ENCODE measurements around the gene PRDX1.
"Not testable (repeated sequence)": the region's sequence is repeated elsewhere in the genome, so short reads cannot be mapped to it uniquely, and the experiment has no call there.

The PRDX1 gene

DNA sequence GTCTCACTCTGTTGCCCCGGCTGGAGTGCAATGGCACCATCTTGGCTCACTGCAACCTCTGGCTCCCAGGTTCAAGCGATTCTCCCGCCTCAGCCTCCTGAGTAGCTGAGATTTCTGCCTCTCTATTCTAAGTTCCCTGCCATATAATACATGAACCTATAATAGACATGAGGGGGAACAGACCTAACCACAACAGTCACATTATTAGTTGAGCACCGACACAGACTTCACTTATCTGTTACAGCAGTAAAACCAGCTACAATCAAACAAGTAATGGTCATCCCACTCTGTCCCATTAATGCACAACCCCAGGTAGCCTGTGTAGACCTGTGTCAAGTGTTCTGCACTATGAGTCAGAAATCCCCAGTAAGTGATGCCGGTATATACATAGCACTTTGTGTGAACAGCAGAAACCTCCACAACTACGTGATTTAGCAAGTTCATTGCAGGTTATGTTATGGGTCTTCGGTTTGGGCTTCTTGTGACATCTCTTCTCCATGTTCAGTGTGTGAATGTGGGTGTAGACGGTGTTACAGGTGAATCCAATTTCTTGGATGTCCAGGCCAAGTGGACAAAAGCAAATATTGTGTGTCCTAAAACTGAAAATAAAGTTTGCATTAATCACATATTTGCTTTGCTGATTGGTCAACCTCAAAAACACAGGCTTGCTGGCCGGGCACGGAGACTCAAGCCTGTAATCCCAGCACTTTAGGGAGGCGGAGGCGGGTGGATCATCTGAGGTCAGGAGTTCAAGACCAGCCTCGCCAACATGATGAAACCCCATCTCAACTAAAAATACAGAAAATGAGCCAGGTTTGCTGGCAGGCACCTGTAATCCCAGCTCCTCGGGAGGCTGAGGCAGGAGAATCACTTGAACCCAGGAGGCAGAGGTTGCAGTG is 18.0 kb downstream of the PRDX1 start:
- DNase-seq (ENCODE audit: low spot score) = no peak

DNA sequence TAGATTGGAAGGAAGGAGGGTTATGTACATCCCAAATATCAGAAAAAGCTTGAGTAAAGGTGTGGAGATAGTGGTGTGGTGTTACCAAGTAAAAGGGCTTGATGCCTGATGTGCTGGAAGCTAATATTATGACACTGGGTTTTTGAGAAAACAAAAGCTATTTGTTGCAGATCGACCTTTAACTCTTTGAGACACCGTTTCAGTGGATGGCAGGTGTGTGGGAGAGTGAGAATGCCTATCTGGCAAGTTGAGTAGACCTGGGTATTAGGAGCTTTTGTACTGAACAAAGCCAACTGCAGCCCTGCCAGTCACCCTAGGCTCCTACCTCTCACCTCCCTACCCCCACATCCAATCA is 20.2 kb downstream of the PRDX1 start:
- no peak for DNase-seq (ENCODE audit: low spot score)

DNA sequence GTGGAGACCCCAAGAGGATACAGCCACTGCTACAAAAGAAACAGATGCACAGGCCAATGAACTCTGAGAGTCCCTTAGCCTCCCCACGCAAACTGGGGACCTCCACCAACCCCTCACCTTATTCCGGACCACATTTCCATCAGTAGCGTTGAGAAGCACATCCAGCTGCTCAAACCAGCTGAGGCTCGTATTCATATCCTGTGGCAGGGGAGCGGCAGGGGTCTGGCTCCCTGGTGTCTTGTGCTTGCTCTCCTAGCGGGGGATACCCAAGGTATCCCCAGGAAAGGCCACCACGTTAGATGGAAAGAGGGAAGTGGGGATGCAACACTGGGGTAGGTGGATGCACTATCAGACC is 22.3 kb downstream of the PRDX1 start:
- no peak for DNase-seq (ENCODE audit: low spot score)

DNA sequence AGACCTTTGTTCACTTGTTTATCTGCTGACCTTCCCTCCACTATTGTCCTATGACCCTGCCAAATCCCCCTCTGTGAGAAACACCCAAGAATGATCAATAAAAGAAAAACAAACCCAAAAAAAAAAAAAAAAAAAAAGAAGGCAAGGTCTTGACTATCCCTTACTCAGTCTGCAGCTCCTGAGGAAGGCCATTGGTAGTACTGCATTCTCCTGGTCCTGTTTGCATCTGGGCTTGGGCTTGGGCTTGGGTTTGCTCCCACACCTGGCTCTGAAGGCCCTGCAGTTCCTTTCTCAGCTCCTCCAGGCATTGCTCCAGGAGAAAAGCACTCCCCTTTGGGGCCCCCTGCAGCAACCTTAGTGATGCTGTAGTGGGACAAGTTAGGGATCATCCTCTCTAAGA is 23.4 kb downstream of the PRDX1 start:
- DNase-seq (ENCODE audit: low spot score) = no peak

DNA sequence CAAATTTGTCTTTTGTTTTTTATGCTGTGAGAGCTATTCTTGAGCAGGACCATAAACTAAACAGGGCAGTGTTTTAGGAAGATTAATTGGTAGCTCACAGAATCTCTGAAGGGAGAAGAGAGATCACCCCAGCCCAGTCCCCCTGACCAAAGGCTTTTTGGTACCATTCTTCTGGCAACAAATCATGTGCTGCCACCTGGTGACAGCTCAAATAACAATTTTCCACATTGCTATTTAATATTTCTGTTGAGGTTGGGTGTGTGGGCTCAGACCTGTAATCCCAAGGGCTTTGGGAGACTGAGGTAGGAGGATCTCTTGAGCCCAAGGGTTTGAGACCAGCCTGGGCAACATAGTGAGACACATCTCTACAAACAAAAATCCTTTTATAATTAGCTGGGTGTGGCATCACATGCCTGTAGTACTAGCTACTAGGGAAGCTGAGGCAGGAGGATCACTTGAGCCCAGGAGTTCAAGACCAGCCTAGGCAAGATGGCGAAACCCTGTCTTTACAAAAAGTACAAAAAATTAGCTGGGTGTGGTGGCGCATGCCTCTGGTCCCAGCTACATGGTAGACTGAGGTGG is 28.5 kb downstream of the PRDX1 start:
- peak; percentile 58 for DNase-seq (ENCODE audit: low spot score)

DNA sequence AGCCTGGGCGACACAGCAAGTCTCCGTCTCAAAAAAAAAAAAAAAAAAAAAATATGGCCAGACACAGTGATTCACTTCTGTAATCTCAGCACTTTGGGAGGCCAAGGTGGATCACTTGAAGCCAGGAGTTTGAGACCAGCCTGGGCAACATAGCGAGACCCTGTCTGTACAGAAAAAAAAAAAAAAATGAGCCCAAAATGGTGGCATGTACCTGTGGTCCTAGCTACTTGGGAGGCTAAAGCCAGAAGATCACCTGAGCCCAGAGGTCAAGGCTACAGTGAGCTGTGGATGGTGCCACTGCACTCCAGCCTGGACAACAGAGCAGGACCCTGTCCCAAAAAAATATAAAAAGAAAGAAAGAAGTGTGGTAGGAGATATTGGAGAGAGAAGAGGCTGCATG is 29.0 kb downstream of the PRDX1 start:
- DNase-seq (ENCODE audit: low spot score) = no peak

DNA sequence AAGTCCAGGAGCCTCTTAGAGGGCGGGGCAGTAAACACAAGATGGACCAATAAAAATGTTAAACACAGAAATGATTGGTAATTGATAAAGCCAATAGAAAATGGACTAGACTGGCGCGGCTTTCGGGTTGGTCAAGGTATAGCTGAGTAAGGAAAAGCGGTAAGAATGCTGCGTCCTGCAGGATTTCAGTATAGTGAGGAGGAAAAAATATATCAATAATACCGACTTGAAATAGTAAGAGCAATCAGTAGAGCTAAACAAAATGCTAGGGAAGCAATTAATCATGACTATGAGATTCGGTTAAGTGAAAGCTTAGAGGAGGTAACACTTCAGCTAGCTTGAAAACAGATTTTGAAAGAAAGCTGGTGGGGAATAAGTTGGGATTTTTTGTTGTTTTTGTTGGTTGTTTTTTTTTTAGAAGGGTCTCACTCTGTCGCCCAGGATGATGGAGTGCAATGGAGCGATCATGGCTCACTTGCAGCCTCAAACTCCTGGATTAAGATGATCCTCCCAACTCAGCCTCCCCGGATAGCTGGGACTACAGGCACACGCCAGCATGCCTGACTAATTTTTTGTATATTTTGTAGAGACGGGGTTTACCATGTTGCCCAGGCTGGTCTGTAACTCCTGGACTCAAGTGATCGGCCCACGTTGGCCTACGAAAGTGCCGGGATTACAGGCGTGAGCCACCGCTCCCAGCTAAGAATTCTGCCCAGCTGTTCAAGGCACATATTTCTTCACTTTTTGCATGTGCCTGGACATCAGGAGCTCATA is 30.0 kb downstream of the PRDX1 start:
- no peak for DNase-seq (ENCODE audit: low spot score)

DNA sequence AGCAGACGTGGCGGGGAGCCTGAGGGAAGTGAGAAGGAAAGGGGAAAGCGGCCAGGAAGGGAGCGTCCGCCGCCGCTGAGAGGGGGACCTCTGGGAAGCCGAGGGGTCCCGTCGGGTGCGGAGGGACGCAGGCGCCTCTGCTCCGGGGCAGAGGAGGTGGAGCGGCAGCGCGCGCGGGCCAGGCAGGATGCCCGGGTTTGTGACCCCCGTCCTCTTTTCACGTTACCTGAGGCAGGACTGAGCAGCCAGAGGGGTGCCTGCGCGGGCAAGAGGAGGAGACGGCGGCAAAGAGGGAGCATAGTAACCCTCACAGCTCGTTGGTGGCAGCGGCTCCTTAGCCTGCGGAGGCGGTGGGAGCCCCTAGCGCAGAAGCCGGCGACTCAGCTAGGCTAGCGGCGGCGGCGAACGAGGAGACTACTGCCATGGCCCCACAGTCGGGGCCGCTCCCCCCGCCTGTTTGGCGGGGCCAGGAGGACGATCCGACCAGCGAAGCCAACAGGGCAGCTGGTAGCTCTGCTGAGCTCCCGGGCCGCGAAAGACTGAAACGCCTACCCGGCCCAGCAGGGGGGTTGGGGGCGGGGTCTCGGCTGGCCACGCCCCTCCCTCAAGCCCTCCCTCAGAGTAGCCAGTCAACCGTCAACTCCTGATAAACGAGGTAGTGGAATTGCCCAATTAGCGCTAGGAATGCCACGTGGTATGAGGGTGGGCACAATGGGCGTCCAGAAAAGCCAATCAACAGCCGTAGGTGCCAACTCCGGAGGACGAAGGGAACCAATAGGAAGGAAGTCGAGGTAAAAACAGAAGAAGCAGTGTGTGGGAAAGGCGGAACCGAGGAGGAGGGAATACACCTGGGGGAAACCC is 30.8 kb downstream of the PRDX1 start, which contains the start of gene TESK2:
Gene TESK2 (minus strand): TSS at position 538 of the 861 bp plus-strand sequence. CDS start 33,378 bp downstream, outside the sequence.
- DNase-seq (ENCODE audit: low spot score) = peak; percentile 99

DNA sequence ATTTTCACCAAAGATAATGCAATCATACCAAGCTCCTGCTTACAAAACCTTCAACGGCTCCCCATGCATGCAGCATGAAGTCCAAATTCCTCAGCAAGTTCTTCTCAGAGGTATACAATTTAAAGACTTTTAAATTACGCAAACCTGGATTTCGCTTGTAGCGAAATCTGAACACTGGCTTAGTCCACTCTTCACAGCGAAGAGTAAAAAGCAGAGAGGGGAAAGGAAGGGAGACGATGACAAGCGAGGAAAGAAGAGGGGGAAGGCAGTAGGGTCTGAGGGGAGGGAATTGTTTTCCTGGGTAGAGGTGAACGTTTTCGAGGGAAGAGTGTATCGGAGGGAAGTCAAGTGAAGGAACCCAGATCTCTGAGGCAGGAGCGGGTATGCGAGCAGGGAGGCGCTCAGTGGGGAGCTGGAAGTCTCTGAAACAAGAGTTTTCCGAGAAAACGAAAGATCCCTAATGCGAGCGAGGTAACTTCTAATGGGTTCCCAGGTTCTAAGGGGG is 31.5 kb downstream of the PRDX1 start:
- no peak for DNase-seq (ENCODE audit: low spot score)

DNA sequence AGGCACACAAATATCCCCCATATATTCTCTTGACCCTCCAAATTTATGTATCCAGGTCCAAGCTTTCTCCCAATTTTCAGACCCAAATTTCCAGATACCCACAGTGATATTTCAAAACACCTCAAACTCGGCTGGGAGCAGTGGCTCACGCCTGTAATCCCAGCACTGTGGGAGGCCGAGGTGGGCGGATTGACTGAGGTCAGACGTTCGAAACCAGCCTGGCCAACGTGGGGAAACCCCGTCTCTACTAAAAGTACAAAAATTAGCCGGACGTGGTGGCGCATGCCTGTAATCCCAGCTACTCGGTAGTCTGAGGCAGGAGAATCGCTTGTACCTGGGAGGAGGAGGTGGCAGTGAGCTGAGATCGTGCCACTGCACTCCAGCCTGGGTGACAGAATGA is 32.3 kb downstream of the PRDX1 start:
- DNase-seq (ENCODE audit: low spot score) = not testable (repeated sequence)

DNA sequence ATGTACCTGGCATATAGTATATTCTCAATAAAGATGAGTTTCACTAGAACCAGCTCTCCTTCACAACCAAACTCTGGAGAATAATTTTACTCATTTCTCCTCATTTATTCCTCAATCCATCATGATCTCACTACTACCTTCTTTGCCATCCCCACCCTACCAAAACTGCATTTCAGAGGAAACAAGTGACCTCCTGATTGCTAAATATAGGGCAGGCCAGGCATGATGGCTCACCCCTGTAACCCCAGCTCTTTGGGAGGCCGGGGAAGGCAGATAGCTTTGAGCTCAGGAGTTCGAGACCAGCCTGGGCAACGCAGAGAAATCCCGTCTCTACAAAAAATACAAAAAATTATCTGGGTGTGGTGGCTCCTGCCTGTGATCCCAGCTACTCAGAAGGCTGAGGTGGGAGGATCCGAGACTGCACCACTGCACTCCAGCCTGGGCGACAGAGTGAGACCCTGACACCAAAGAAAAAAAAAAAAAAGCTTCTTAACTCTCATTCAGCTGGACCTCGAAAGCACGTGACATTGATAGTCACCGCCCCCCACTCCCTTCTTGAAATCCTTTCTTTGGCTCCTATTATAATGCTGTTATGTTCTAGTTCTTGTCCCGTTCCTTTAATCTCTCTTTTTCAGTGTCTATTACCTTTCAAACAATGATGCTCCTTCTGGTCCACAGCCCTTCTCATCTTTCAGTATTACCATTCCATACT is 32.9 kb downstream of the PRDX1 start:
- no peak for DNase-seq (ENCODE audit: low spot score)

DNA sequence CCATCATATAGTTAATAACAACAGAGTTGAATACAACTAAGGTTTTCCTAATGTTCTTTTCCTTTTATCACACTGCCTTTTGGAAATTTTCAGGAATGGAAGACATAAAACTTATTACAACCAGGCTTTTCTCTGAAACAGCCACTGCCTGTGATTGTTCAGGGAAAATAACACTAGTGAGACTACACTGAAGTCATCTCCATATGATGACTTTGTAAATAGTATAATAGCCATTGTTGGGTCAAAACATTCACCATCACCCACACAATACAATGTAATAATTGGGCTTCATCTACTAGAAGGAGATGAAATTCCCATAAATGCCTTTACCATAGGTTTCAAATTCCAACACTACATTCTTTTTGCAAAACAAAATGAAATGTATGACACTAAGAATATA is 35.7 kb downstream of the PRDX1 start:
- no peak for DNase-seq (ENCODE audit: low spot score)

DNA sequence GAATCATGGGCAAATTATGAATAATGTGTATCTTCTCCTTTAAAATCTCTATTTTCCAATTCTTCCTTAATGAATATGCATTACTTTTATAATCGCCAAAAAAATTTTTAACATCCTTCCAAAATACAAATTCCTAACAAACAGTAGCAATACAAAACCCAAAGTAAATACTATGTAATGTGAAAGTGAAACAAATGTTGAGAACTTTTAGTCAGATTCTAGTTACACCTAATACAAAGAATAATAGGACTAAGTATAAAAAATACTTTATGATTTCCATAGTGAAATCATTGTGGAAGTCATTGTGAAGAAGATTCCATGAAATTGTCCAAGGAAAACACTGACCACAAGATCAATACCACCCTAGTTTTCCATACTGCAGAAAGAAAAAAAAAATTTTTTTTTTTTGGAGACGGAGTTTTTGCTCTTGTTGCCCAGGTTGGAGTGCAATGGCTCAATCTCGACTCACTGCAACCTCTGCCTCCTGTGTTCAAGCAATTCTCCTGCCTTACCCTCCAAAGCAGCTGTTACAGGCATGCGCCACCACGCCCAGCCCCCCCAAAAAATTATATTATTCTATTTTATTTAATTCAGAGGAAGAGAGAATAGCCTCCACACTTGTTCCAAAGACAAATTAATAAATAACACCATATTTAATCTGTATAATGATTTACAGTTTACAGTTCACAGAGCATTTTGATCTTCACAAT is 42.5 kb downstream of the PRDX1 start:
- DNase-seq (ENCODE audit: low spot score) = no peak

DNA sequence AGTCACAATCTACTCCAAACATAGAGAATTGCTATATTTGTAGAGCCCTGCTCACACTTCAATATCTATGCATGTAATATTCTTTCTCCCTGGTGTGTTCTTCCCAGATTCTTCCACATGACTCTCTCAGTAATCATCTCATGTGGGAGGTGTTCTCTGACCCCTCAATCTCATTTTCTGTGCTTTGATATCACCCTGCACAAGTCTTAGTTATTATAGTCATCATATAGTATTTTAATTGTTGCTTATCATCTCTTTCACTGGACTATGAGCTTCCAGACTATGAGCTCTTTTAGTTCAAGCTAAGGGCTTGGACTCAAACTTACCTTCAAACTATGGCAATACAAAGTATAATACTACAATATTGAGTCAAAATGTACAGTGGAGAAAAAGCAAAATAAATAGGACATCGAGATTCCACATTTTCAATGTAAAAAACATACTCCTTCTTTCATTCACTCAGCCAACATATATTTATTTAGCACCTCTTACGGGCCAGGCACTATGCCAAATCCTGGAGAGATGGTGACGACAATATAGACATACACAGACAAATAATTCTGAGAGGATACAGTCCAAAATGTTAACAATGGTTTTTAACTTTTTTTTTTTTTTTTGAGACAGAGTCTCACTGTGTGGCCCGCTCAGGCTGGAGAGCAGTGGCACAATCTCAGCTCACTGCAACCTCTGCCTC is 43.4 kb downstream of the PRDX1 start:
- no peak for DNase-seq (ENCODE audit: low spot score)

DNA sequence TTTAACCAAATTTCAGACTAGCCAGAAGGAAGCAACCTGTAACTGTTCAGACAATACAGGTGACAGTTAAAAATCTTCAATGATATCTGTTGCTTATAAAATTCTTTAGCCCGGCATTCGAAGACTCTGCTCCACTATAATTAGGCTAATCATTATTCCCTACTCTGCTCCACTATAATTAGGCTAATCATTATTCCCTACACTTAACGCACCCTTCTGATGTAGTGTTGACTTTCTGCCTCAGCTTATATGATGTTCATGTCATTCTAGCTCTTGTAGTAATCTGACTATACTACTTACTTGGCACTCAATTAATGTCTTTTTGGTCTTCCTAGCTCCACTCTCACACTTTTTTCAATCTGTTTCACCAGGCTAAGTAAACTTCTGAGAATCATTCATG is 44.0 kb downstream of the PRDX1 start:
- no peak for DNase-seq (ENCODE audit: low spot score)

DNA sequence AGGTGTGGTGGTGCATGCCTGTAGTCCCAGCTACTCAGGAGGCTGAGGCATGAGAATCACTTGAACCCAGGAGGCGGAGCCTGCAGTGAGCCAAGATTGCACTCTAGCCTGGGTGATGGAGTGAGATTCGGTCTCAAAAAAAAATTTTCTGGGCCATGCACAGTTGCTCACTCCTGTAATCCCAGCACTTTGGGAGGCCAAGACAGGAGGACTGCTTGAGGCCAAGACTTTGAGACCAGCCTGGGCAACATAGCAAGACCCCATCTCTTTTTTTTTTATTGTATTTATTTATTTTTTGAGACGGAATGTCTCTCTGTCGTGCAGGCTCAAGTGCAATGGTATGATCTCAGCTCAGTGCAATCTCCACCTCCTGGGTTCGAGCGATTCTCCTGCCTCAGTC is 47.5 kb downstream of the PRDX1 start:
- not testable (repeated sequence) for DNase-seq (ENCODE audit: low spot score)

DNA sequence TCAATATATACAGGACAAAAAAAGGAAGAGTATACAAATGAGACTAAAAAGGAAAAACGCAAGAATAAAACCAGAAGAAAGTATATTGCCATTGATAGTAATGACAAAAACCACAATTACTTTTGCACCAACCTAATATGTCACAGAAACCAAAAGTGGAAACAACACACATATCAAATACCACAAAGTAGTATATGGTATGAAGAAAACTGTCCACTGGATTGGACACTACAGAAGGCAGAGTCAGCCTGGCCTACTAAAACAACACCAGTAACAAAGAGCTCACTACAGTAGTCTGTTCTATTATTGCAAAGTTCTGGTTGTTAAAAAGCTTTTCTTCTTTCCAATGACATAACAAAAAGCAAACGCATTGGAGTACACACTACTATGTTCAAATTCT is 48.4 kb downstream of the PRDX1 start:
- DNase-seq (ENCODE audit: low spot score) = no peak

DNA sequence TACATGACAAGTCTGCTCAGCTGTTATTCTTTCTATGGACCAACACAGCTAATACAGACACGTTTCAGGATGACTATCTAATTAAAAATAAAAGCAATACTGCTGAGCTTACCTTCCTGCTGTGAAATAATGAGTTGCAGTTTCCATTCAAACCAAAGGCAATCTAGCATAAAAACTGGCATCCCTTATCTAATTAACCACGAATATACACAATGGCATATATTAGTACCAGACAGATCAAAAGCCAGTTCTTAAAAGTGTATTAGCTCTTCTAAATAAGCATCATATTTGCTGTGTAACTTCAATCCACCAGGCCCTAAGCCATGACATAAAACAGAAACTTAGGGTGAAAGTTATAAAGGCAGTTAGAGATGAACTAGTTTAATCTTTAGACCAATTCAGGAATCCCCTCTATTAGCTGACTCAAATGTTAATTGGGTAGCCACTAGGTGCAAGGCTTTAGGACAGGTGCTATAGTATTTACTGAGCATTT is 51.3 kb downstream of the PRDX1 start:
- DNase-seq (ENCODE audit: low spot score) = no peak

DNA sequence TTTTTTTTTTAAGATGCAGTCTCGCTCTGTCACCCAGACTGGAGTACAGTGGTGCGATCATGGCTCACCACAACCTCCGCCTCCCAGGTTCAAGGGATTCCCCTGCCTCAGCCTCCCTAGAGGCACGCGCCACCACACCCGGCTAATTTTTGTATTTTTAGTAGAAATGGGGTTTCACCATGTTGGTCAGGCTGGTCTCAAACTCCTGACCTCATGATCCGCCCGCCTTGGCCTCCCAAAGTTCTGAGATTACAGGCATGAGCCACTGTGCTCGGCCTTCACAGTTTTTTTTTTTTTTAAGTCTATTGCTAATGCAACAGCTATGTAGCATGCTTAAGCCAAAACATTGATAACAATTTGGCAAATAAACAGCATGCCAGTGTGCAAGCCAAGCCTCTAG is 54.3 kb downstream of the PRDX1 start:
- DNase-seq (ENCODE audit: low spot score) = not testable (repeated sequence)

DNA sequence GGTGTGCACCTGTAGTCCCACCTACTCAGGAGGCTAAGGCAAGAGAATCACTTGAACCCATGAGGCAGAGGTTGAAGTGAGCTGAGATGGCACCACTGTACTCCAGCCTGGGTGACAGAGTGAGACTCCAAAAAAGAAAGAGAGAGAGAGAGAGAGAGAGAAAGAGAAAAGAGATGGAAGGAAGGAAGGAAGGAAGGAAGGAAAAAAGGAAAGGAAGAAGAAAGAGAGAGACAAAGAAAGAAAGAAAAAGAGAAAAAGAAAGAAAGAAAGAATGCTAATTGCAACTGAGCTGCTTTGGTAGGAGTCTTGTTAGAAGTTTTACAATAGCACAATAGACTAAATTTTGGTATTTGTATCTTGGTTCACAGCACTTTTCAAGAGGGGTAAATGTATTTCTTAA is 56.4 kb downstream of the PRDX1 start:
- no peak for DNase-seq (ENCODE audit: low spot score)

Measured in CD4-positive, alpha-beta T cell treated with Interleukin-6 at 100 ng/mL for 8 hours (primary cell).